ENCODE results near the gene RIT2.

DNA sequence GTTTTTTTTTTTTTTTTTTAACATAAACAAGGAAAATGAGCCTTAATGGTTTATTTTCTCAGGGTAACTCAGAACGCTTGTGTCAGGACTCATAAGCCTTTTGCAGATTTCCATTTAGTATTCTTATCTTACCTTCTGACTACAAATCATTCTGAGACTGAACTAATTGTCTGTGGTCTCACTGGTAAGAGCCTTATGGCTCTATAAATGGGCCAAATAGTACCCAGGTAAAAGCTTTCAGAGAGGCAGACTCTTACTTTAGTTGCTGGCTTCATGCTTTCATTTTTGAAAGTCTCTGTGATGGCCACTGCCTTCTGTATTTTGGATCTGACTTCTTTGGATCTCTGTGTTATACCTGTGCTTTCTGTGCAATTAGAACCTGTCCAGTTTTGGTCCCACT, 403.4 kb downstream of the RIT2 start:
- TF ChIP-seq, protein P1, sequence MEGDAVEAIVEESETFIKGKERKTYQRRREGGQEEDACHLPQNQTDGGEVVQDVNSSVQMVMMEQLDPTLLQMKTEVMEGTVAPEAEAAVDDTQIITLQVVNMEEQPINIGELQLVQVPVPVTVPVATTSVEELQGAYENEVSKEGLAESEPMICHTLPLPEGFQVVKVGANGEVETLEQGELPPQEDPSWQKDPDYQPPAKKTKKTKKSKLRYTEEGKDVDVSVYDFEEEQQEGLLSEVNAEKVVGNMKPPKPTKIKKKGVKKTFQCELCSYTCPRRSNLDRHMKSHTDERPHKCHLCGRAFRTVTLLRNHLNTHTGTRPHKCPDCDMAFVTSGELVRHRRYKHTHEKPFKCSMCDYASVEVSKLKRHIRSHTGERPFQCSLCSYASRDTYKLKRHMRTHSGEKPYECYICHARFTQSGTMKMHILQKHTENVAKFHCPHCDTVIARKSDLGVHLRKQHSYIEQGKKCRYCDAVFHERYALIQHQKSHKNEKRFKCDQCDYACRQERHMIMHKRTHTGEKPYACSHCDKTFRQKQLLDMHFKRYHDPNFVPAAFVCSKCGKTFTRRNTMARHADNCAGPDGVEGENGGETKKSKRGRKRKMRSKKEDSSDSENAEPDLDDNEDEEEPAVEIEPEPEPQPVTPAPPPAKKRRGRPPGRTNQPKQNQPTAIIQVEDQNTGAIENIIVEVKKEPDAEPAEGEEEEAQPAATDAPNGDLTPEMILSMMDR (IDR thresholded peaks at IDR 0.05): no peak
- no peak for TF ChIP-seq POLR2A (IDR thresholded peaks at IDR 0.05)
- TF ChIP-seq POLR2AphosphoS5 (IDR thresholded peaks at IDR 0.05): no peak
